ENCODE data around the gene KCNQ1. TPM values are rescaled to one million over a fixed set of nuclear protein-coding genes. Genes with fewer than 3 reads are reported as not detected.

The KCNQ1 gene
- polyA plus RNA-seq, 1 of the 3 experiments (the other 2 are of a cell fraction), result 0.05 TPM

- Histone ChIP-seq H3K4me1 (ENCODE audit: control insufficient read depth in 1 of 2, insufficient read depth in 2 of 2, low read depth in 1 of 2, low read length in 1 of 2) (peaks cover 0 to 6% of the 10 kb centered on the region in 2 experiments; a peak in 1 of 4 replicates), H3K27me3 (ENCODE audit: insufficient read depth) (no peaks in the 10 kb centered on the region; the same call in 1 of the 2 replicates), H3K27ac (ENCODE audit: low read depth in 2 of 2, low read length in 1 of 2) (no peak overlapping the region), H3K79me2 (ENCODE audit: insufficient read depth) (no peaks in the 10 kb centered on the region), H3K36me3 (replicated peaks in 1 of 2; ENCODE audit: control insufficient read depth in 1 of 2, insufficient read depth in 2 of 2, low read length in 1 of 2) (no peaks in the 10 kb centered on the region), H3K4me3 (ENCODE audit: low read depth in 2 of 2, low read length in 1 of 2) (no peak overlapping the region), H3K4me2 (no peak overlapping the region), H4K20me1 (ENCODE audit: insufficient read depth) (no peaks in the 10 kb centered on the region), H3F3A (replicated peaks; ENCODE audit: insufficient read depth) (no peaks in the 10 kb centered on the region), H2AFZ (ENCODE audit: low read depth) (no peak overlapping the region), H3K9ac (no peak overlapping the region), H3K9me3 (no peaks in the 10 kb centered on the region), H3K9me2 (no peaks in the 10 kb centered on the region)
- ChIA-PET POLR2A (no interaction called here), CTCF (interaction anchor here (0.6 to 3.7 kb wide), 5 partner anchors 26 to 1395 kb away, joined by 3 to 21 read pairs (median 3); no protein-coding TSS in a partner anchor)
- TF ChIP-seq GABPA (IDR thresholded peaks at IDR 0.05; ENCODE audit: low read depth) (no peak), NRF1 (IDR thresholded peaks at IDR 0.05; ENCODE audit: low read depth, low read length) (no peak), FOSL2 (IDR thresholded peaks at IDR 0.05; ENCODE audit: borderline replicate concordance, low read depth) (no peak), YY1 (IDR thresholded peaks at IDR 0.05; ENCODE audit: low read depth) (no peak), TEAD4 (IDR thresholded peaks at IDR 0.05; ENCODE audit: borderline replicate concordance, insufficient read depth) (no peak), FOXM1 (IDR thresholded peaks at IDR 0.05; ENCODE audit: low read depth) (no peak), CTCF (IDR thresholded peaks at IDR 0.05) (no peak), RFX5 (IDR thresholded peaks at IDR 0.05; ENCODE audit: low read length) (no peak), ELF1 (IDR thresholded peaks at IDR 0.05) (no peak), JUND (IDR thresholded peaks at IDR 0.05) (no peak), CHD2 (IDR thresholded peaks at IDR 0.05; ENCODE audit: low read length, partially characterized antibody) (no peak)
- TF ChIP-seq, protein P1, sequence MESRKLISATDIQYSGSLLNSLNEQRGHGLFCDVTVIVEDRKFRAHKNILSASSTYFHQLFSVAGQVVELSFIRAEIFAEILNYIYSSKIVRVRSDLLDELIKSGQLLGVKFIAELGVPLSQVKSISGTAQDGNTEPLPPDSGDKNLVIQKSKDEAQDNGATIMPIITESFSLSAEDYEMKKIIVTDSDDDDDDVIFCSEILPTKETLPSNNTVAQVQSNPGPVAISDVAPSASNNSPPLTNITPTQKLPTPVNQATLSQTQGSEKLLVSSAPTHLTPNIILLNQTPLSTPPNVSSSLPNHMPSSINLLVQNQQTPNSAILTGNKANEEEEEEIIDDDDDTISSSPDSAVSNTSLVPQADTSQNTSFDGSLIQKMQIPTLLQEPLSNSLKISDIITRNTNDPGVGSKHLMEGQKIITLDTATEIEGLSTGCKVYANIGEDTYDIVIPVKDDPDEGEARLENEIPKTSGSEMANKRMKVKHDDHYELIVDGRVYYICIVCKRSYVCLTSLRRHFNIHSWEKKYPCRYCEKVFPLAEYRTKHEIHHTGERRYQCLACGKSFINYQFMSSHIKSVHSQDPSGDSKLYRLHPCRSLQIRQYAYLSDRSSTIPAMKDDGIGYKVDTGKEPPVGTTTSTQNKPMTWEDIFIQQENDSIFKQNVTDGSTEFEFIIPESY (IDR thresholded peaks at IDR 0.05; ENCODE audit: borderline replicate concordance, low read depth), result no peak
- WGBS (ENCODE audit: low lambda C conversion rate), result 35% methylated on average over 3 of the region's 10 CpGs
- DNase-seq, result peak; percentile 20
Measured at GRCh38 chr11:2447951-2448650, 3.3 kb downstream of the KCNQ1 start.

Measured in SK-N-SH (cell line).